GM23248 (cell line): ENCODE results near the gene VTI1A. TPM values are rescaled to one million over a fixed set of nuclear protein-coding genes. Genes with fewer than 3 reads are reported as not detected.

Experiments
- DNase-seq: peaks from one replicate; pipeline ENCODE4 v3.0.0-alpha.2; 2015
- H2AFZ ChIP-seq: fragments of 200-600 bp; sonication (generic); 2 replicates; pipeline ENCODE4 v1.6.1; 2016; ENCODE audit warnings: antibody characterized with exemption
- H3F3A ChIP-seq: fragments of 200-600 bp; sonication (generic); 2 replicates; pipeline ENCODE4 v1.6.1; 2016; ENCODE audit warnings: mild to moderate bottlenecking, antibody characterized with exemption, mixed run types; ENCODE audit not compliant: insufficient read depth
- H3K27ac ChIP-seq: fragments of 200-600 bp; sonication (generic); 2 replicates; pipeline ENCODE4 v1.5.1; 2016; ENCODE audit warnings: mild to moderate bottlenecking
- H3K27me3 ChIP-seq: fragments of 200-600 bp; sonication (generic); replicated peaks from 2 replicates; pipeline ENCODE4 v1.6.1; 2016; ENCODE audit warnings: mild to moderate bottlenecking; ENCODE audit not compliant: insufficient read depth
- H3K36me3 ChIP-seq: fragments of 200-600 bp; sonication (generic); 2 replicates; pipeline ENCODE4 v1.6.1; 2016; ENCODE audit warnings: low read depth, mild to moderate bottlenecking
- H3K4me1 ChIP-seq: fragments of 200-600 bp; sonication (generic); 2 replicates; pipeline ENCODE4 v1.6.1; 2016; ENCODE audit warnings: mild to moderate bottlenecking; ENCODE audit not compliant: insufficient read depth
- H3K4me2 ChIP-seq: fragments of 200-600 bp; sonication (generic); one replicate; pipeline ENCODE4 v1.6.1; 2016; ENCODE audit warnings: mild to moderate bottlenecking; ENCODE audit not compliant: unreplicated experiment
- H3K4me3 ChIP-seq: fragments of 200-600 bp; sonication (generic); 2 replicates; pipeline ENCODE4 v1.5.1; 2016; ENCODE audit warnings: mild to moderate bottlenecking
- H3K79me2 ChIP-seq: fragments of 200-600 bp; sonication (generic); 2 replicates; pipeline ENCODE4 v1.6.1; 2016; ENCODE audit warnings: mild to moderate bottlenecking; ENCODE audit not compliant: insufficient read depth
- H3K9ac ChIP-seq: fragments of 200-600 bp; sonication (generic); 2 replicates; pipeline ENCODE4 v1.6.1; 2016; ENCODE audit warnings: mild to moderate bottlenecking
- H3K9me2 ChIP-seq: fragments of 200-600 bp; sonication (generic); 2 replicates; pipeline ENCODE4 v1.6.1; 2016; ENCODE audit warnings: mixed run types, mild to moderate bottlenecking, moderate library complexity; ENCODE audit not compliant: insufficient read depth
- H3K9me3 ChIP-seq: fragments of 200-600 bp; sonication (generic); one replicate; pipeline ENCODE4 v1.6.1; 2017; ENCODE audit warnings: low read depth
- H4K20me1 ChIP-seq: fragments of 200-600 bp; sonication (generic); 2 replicates; pipeline ENCODE4 v1.6.0; 2016; ENCODE audit not compliant: insufficient read depth
- EZH2 ChIP-seq: fragments of 200-600 bp; sonication (generic); IDR thresholded peaks from 2 replicates; pipeline ENCODE4 v1.6.1; 2018; ENCODE audit warnings: antibody characterized with exemption, mild to moderate bottlenecking; ENCODE audit not compliant: insufficient read depth, poor library complexity, severe bottlenecking
- EZH2phosphoT487 ChIP-seq: fragments of 200-600 bp; sonication (generic); IDR thresholded peaks from 2 replicates; pipeline ENCODE4 v1.6.1; 2018; ENCODE audit warnings: antibody characterized with exemption, moderate library complexity, mild to moderate bottlenecking, low read depth; ENCODE audit not compliant: insufficient read depth
- WGBS, 2 experiments: methylation state at CpG; one replicate each; pipeline ENCODE4 v1.1.6; 2015 to 2017; ENCODE audit warnings: low lambda C conversion rate in 2 of 2, low coverage in 1 of 2; ENCODE audit errors: missing lambda C conversion rate in 2 of 2; 5-methylcytosine and 5-hydroxymethylcytosine counted together
- in situ Hi-C: fragments of 300-500 bp; cut with MboI; formaldehyde crosslinking; loops from 2 replicates; pipeline ENCODE4 v1.15.0; 2020
- polyA plus RNA-seq: library from polyadenylated mRNA; unstranded; fragments of >200 nt; fragmentation: Nextera tagmentation; extraction: Ambion mirVana; gene quantifications from 2 replicates; pipeline ENCODE4 v1.2.1, GENCODE V29; 2016
- total RNA-seq: library from RNA; depleted of rRNA; stranded (reverse); fragments of >200 nt; shearing (Covaris generic); gene quantifications from 2 replicates; pipeline ENCODE4 v1.2.3, GENCODE V29; 2014

VTI1A gene
- total and polyA plus RNA-seq, 2 experiments from 2014 or later = 21.6 to 26.4 TPM

GRCh38 chr10:112653851-112654250, 206.8 kb downstream of the VTI1A start:
- WGBS, 2 experiments = 96 to 99% methylated on average over 3 of the region's 3 CpGs

GRCh38 chr10:112654794-112655193, 207.8 kb downstream of the VTI1A start:
- DNase-seq = no peak

More at GRCh38 chr10:112653851-112654250, 206.8 kb downstream of the VTI1A start:
- DNase-seq = no peak
- no peaks in the 10 kb centered on the region for H3K27me3 ChIP-seq
- in situ Hi-C loops = no loop called here
- peaks cover 17% of the 10 kb centered on the region; the same call in 1 of the 2 replicates for H3F3A ChIP-seq
- peaks cover 20% of the 10 kb centered on the region for H3K4me1 ChIP-seq
- no peak overlapping the region for H3K9ac ChIP-seq
- TF ChIP-seq EZH2phosphoT487 (no peak), EZH2 (no peak)
- no peaks in the 10 kb centered on the region for H3K9me3 ChIP-seq
- H3K9me2 ChIP-seq = no peaks in the 10 kb centered on the region
- no peak overlapping the region for H3K27ac ChIP-seq
- H3K36me3 ChIP-seq = no peaks in the 10 kb centered on the region
- H2AFZ ChIP-seq = no peak overlapping the region
- no peaks in the 10 kb centered on the region for H3K79me2 ChIP-seq
- H3K4me2 ChIP-seq = no peak overlapping the region
- H3K4me3 ChIP-seq = no peak overlapping the region
- H4K20me1 ChIP-seq = no peaks in the 10 kb centered on the region

GRCh38 chr10:112655722-112656121, 208.7 kb downstream of the VTI1A start:
- Histone ChIP-seq H2AFZ (no peak overlapping the region), H3K9ac (no peak overlapping the region), H3K4me2 (no peak overlapping the region), H3K27me3 (no peaks in the 10 kb centered on the region), H3K9me3 (no peaks in the 10 kb centered on the region), H3K36me3 (no peaks in the 10 kb centered on the region), H3K9me2 (no peaks in the 10 kb centered on the region), H3K4me1 (peaks cover 8% of the 10 kb centered on the region), H3K27ac (no peak overlapping the region), H3F3A (peaks cover 6% of the 10 kb centered on the region; the same call in 1 of the 2 replicates), H3K4me3 (no peak overlapping the region), H3K79me2 (no peaks in the 10 kb centered on the region), H4K20me1 (no peaks in the 10 kb centered on the region)
- in situ Hi-C loops = no loop called here
- TF ChIP-seq EZH2 (no peak), EZH2phosphoT487 (no peak)
- 94 to 100% methylated on average over 1 of the region's 1 CpG for WGBS, 2 experiments
- DNase-seq = no peak

More at GRCh38 chr10:112654794-112655193, 207.8 kb downstream of the VTI1A start:
- Histone ChIP-seq H3K9ac (no peak overlapping the region), H3K4me1 (peaks cover 13% of the 10 kb centered on the region), H3K27ac (no peak overlapping the region), H3K27me3 (no peaks in the 10 kb centered on the region), H3K9me3 (no peaks in the 10 kb centered on the region), H3K4me2 (no peak overlapping the region), H3F3A (peaks cover 14% of the 10 kb centered on the region; the same call in 1 of the 2 replicates), H4K20me1 (no peaks in the 10 kb centered on the region), H3K4me3 (no peak overlapping the region), H3K36me3 (no peaks in the 10 kb centered on the region), H3K79me2 (no peaks in the 10 kb centered on the region), H3K9me2 (no peaks in the 10 kb centered on the region), H2AFZ (no peak overlapping the region)
- WGBS, 2 experiments = 97 to 98% methylated on average over 3 of the region's 3 CpGs
- in situ Hi-C loops = no loop called here
- TF ChIP-seq EZH2phosphoT487 (no peak), EZH2 (no peak)

- no peak overlapping the region for H3K4me2 ChIP-seq
- peaks cover 10% of the 10 kb centered on the region for H3F3A ChIP-seq
- H2AFZ ChIP-seq = no peak overlapping the region
- no peaks in the 10 kb centered on the region for H4K20me1 ChIP-seq
- peaks cover 6% of the 10 kb centered on the region for H3K4me1 ChIP-seq
- no peak overlapping the region for H3K9ac ChIP-seq
- H3K79me2 ChIP-seq = no peaks in the 10 kb centered on the region
- no peaks in the 10 kb centered on the region for H3K27me3 ChIP-seq
- no peaks in the 10 kb centered on the region for H3K9me2 ChIP-seq
- WGBS, 2 experiments = 91 to 97% methylated on average over 2 of the region's 2 CpGs
- DNase-seq = no peak
- in situ Hi-C loops = no loop called here
- no peaks in the 10 kb centered on the region for H3K36me3 ChIP-seq
- no peak overlapping the region for H3K27ac ChIP-seq
- TF ChIP-seq EZH2 (no peak), EZH2phosphoT487 (no peak)
- no peaks in the 10 kb centered on the region for H3K9me3 ChIP-seq
- no peak overlapping the region for H3K4me3 ChIP-seq
Observed at GRCh38 chr10:112658465-112658864, 211.4 kb downstream of the VTI1A start.
